Dedifferentiated amniotic fluid mesenchymal stem cell (primary cell): ENCODE data around the gene FGF12.
A peak's percentile ranks its signal among the peaks of the same experiment; 100 is the strongest.
"Not testable (repeated sequence)": the region's sequence is repeated elsewhere in the genome, so short reads cannot be mapped to it uniquely, and the experiment has no call there.

Experiments
- DNase-seq: peaks from one replicate; pipeline ENCODE4 v3.0.0-alpha.2; 2016; ENCODE audit errors: extremely low spot score

The FGF12 gene

DNA sequence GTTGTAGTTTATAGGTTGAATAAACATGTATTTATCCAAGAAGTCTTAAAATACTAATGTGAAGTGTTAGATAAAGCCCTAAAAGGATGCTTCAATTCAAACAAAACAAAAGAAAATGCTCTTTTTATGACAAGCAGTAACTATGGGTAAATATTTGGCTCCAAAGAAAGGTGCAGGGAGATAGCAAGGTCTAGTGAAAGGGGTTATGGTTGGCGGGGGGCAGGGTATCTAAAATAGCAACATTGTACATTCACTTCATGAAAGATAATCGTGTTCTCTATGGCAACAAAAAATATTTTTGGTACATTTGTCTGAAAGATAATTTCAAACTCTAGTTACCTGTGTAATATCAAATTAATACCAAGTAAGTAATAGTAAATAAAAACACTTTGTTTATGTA, 149.5 kb downstream of the FGF12 start:
- no peak for DNase-seq

- DNase-seq, result no peak
These were observed 150.1 kb downstream of the FGF12 start for GRCh38 chr3:192577271-192577670.

DNA sequence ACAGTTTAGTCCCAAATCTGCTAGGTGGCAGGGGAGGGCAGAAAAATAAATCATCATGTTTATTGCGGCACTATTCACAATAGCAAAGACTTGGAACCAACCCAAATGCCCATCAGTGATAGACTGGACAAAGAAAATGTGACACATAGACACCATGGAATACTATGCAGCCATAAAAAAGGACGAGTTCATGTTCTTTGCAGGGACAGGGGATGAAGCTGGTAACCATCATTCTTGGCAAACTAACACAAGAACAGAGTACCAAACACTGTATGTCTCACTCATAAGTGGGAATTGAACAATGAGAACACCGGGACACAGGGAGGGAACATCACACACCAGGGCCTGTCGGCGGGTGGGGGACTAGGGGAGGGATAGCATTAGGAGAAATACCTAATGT, 150.6 kb downstream of the FGF12 start:
- not testable (repeated sequence) for DNase-seq

DNA sequence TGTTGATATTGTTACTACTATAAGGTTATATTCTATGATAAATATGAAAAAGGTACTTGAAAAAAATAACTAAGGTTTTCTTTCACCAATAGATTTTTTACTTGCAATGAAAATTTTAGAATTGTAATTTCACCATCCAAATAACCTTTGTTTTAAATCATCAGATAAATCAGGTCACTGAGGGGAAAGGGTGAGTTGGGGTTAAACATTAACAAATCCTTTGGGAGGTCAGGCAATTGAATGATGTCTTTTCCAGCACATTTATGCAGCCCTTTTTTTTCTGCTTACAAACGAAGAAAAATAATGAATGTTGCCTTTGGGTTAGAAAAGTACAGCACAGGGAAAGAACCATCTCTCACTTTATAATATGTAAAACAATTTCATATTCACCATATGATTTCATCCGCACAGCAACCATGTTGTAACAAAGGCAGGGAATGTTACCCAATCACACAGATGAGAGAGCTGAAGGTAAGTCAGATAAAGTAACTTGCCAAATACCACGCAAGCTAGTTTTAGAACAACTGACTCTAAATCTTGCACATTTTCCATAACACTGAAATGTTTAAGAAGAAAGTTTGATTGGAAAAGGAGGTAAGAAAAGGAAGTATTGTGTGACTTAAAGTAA, 151.3 kb downstream of the FGF12 start:
- no peak for DNase-seq

- no peak for DNase-seq
These were observed 154.1 kb downstream of the FGF12 start for GRCh38 chr3:192573240-192573639.

- DNase-seq, result peak; percentile 46
These were observed 156.2 kb downstream of the FGF12 start for GRCh38 chr3:192570821-192571791.

GRCh38 chr3:192570315-192570714, 157.0 kb downstream of the FGF12 start:
- no peak for DNase-seq

GRCh38 chr3:192566706-192567290, 160.5 kb downstream of the FGF12 start:
- peak; percentile 80 for DNase-seq

DNA sequence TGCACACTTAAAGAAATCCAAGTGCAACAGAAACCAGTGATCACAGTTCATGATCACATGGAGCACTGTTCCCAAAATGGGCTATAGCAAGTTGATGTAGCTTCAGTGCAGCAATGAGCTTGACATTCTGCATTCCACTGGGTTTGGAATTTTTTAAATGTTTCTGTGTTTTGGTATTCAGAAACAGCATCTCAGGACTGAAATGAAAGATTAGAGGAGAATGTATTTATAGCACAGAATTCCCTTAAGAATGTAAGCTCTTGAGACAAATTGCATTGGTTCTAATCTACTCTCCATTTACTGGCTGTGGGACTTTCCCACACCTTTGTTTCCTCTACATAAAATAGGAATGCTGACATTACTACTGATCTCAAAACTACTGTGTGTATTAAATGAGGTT, 162.7 kb downstream of the FGF12 start:
- no peak for DNase-seq

DNA sequence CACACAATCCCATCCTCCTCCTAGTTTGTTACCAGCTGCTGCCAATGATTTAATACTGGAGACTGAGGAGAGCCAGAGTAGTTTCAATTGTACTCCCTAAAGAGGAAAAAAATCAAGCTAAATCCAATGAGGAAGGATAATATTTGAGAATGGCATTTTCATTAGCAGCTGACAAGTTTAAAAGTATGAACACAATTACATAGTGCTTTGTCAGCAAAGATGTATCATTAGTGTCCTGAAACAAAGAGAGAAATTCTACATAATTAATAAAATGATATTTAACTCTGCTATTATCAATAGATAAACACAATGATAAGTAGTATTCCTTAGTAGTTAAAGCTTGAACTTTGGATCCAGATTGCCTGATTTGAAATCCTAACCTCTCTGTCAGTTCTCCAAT, 163.9 kb downstream of the FGF12 start:
- DNase-seq, result no peak

DNA sequence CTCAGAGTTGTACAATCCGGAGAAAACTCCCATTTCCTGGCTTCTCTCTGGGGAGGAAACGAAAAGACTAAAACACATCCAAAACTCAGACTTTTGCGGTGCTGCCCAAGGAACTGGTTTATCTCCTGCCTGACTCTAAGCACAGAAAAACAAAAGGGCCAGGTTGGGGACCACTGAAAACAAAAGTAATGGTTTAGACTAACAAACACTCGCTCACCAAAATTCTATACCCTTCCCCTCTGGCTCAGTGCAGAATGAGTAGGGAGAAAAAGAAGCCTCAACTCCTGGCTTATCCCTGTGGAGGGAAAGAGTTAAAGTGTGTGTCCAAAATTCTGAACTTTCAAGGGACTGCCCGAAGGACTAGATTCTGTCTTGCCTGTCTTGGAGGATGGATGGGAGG, 173.6 kb downstream of the FGF12 start:
- DNase-seq, result no peak

GRCh38 chr3:192550356-192550755, 177.0 kb downstream of the FGF12 start:
- no peak for DNase-seq

DNA sequence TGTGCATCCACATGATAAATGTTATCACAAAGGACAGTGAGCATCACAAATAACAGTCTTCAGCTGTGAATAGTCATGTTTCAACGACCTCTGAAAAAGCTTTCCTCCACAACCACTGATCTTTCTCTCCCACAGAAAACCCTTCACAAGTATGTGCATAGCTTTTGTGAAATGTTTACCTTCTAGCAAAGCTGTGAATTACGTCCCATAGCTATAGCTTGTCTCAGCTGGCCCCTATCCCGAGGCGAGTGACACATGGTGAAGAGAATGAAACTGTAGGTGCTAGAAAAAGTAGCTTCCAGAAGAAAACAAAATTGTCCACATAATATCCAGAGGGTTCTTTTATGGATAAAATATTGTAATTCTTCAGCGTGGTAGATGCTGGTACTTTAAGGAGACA, 182.0 kb downstream of the FGF12 start:
- DNase-seq, result no peak

DNA sequence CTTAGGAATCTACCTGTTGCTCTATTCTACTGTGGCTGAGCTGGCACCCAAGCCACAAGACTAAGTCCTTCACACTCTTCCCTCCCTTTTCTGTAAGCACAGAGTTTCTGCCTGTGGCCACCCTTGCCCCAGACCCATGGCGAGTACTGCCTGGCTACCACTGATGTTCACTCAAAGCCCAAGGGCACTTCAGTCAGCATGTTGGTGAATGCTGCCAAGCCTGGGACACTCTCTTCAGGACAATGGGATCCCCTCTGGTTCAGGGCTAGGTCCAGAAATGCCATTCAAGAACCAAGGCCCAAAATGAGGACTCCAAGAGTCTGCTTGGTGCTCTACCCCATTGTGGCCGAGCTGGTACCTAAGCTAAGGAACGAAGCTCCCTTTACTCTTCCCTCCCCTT, 184.2 kb downstream of the FGF12 start:
- DNase-seq, result no peak

DNA sequence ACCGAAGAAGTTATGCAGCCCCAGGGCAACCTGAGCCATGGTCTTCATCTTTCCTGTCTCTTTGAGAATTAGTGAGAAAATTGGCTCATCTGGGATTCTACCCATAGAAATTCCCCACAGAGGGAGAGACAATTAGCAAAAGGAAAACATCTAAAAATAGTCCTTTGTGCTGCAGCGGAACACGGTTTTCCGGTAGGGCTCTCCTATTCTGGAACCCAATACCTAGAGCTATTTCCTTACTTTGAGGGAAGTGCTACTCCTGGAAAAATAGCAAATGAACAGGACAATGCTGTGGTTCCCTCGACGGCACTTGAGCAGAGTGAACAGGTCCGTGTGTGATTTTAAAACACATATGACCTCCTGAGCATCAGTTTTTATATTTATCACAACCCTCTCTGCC, 210.5 kb downstream of the FGF12 start:
- no peak for DNase-seq

- no peak for DNase-seq
These were observed 211.7 kb downstream of the FGF12 start for GRCh38 chr3:192515664-192516045.

DNA sequence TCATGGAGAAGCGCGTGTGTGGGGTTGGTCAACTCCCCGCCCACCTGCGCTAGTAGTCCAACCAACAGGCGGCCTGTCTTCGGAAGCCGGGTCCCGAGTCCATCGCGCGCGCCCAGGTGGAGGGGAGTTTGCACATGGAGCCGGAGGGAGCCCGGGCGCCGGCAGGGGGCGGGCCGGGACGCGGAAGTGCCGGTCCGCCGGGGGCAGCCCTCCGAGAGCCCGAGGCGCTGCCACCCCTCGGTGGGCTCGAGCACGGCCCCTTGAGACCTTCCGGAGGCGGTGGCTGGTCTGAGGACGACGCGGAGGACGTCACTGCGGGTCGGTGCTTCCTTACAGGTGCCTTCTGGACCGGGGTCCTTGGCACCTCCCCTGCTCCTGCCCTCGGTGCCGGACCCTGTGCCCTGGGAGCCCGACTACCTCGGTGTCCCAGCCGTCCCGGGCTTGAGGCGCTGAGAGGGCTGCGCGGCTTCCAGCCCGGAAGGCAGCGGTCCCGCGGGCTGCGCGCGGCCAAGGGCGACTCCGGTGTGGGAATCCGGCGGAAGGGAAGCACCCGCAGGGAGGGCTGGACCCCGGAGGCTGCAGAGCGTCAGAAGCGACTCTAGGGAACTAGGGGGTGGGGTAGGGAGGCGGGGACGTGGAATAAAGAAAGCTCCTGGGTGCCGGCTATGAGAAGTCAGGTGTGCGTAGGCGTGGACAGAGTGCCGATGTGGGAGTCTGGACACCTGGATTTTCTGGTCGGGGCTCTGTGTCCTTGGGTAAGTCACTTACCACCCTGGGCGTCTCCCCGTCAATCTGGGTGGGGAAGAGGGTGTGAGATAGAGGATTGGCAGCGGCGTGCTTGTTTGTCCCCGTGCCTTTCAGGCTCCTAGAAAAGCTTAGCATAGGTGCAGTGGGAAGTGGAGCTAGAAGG, 212.3 kb downstream of the FGF12 start:
- DNase-seq, result no peak

- DNase-seq, result no peak
These were observed 213.1 kb downstream of the FGF12 start for GRCh38 chr3:192514081-192514753.

- DNase-seq, result no peak
These were observed 221.6 kb downstream of the FGF12 start for GRCh38 chr3:192505731-192506130.

- no peak for DNase-seq
These were observed 225.9 kb downstream of the FGF12 start for GRCh38 chr3:192501401-192501800.

GRCh38 chr3:192496905-192497587, 230.3 kb downstream of the FGF12 start:
- DNase-seq, result no peak
